Measurements from ENCODE around the gene PRSS27.

PRSS27 gene

DNA sequence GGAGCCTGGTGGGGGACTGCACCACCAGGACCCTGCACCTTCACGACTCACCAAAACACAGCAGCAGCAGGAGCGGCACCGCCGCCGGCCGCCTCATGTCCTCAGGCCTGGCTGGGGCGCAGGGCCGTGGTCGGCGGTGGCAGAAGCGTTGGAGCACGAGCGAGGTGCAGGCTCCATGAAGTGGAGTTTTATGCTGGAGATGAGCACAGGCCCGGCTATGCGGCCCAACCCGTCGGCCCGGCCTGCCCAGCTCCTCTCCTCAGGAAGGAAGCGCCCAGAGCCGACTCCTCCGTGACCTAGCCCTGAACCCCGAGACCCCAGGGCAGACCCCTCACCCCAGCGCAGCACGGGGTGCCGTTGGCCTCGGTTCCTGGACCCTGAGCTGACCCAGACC, at the start of gene PRSS27:
PRSS27 (minus strand) TSS at position 161 of the 394 bp plus-strand sequence; CDS start at position 97, 64 bp downstream.
- no peak for DNase-seq (ENCODE audit: low spot score)

DNA sequence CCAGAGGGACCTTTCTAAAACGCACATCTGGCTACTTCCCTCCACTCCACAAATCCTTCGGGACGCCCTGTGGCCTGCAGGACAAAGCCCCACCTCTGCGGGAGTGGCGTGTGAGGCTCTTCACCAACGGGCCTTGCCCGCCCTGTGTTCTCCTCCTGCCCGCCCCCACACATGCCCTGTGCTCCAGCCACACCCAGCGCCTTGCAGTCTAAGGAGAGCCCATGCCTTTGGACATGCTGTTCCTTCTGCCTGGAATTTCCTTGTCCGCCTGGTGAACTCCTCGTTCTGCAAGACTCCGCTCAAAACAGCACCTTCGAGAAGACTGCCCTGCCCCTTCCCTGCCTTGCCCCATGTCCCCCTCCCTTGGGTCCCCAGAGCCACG, 49.6 kb upstream of the PRSS27 start:
- peak; percentile 16 for DNase-seq (ENCODE audit: low spot score)

DNA sequence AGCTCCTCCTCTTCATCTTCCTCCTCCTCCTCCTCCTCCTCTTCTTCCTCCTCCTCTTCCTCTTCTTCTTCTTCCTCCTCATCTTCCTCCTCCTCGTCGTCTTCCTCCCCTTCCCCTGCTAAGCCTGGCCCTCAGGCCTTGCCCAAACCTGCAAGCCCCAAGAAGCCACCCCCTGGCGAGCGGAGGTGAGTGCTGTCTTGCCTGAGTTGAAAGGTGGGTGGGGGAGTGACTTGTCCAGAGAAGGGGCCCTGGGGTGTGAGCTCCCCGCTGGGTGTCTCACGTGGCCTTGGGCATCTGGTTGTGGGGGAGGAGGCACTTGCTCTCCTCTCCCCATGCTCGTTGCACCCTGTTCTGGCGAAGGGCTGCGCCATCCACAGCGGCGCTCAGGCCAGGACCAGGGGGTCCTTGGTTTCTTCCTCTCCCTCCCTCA, 49.1 kb upstream of the PRSS27 start:
- no peak for DNase-seq (ENCODE audit: low spot score)

DNA sequence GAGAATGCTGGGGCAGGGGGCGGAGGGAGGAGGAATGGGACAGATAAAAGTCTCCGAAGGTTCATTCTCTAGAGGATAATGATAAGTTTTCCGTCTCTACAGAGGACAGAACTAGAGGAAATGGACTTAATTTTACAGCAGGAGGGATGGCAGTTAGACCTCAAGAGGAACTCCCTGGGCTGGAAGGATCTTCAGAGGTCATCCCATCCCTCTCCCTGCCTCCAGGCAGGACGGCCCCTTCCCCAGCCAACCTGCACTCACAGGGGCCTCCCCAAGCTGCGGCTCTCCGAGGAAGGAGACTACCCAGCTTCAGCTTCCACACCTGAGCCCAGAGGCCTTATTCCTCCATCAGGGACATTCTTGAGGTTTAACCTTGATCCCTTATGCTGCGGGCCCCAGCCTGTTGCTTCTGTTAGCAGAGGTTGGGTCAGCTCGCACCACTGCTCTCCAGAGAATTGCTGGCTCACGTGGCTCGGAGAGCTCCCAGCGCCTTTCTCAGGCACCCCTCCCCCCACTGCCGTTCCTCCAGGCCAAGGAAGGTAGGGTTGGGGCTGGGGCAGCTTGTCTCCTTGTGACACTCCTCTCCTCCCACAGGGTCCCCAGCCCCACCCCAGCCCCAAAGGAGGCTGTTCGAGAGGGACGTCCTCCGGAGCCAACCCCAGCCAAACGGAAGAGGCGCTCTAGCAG, 48.5 kb upstream of the PRSS27 start:
- no peak for DNase-seq (ENCODE audit: low spot score)

DNA sequence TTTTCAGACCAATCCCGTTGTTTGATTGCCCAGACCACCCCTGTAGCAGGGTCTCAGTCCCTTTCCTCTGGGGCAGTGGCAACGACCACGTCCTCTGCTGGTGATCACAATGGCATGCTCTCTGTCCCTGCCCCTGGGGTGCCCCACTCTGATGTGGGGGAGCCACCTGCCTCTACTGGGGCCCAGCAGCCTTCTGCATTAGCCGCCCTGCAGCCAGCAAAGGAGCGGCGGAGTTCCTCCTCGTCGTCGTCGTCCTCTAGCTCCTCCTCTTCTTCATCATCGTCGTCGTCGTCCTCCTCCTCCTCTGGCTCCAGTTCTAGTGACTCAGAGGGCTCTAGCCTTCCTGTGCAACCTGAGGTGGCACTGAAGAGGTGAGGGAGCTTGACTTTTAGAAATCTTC, 47.9 kb upstream of the PRSS27 start:
- DNase-seq (ENCODE audit: low spot score) = no peak

DNA sequence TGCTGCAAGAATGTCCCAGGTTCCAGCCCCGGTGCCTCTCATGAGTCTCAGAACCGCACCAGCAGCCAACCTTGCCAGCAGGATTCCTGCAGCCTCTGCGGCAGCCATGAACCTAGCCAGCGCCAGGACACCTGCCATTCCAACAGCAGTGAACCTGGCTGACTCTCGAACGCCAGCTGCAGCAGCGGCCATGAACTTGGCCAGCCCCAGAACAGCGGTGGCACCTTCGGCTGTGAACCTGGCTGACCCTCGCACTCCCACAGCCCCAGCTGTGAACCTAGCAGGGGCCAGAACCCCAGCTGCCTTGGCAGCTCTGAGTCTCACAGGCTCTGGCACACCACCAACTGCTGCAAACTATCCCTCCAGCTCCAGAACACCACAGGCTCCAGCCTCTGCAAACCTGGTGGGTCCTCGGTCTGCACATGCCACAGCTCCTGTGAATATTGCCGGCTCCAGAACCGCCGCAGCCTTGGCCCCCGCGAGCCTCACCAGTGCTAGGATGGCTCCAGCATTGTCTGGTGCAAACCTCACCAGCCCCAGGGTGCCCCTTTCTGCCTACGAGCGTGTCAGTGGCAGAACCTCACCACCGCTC, 47.2 kb upstream of the PRSS27 start:
- DNase-seq (ENCODE audit: low spot score) = no peak

DNA sequence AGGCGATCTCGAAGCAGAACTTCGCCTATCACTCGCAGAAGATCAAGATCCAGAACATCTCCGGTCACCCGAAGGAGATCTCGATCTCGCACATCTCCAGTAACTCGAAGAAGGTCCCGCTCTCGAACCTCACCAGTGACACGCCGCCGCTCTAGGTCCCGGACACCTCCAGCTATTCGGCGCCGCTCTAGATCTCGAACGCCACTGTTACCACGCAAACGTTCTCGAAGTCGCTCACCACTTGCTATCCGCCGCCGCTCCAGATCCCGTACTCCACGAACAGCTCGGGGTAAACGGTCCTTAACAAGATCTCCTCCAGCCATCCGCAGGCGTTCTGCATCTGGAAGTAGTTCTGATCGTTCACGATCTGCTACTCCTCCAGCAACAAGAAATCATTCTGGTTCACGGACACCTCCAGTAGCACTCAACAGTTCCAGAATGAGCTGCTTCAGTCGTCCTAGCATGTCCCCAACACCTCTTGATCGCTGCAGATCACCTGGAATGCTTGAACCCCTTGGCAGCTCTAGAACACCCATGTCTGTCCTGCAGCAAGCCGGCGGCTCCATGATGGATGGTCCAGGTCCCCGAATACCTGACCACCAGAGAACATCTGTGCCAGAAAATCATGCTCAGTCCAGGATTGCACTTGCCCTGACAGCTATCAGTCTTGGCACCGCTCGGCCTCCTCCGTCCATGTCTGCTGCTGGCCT, 46.6 kb upstream of the PRSS27 start:
- no peak for DNase-seq (ENCODE audit: low spot score)

DNA sequence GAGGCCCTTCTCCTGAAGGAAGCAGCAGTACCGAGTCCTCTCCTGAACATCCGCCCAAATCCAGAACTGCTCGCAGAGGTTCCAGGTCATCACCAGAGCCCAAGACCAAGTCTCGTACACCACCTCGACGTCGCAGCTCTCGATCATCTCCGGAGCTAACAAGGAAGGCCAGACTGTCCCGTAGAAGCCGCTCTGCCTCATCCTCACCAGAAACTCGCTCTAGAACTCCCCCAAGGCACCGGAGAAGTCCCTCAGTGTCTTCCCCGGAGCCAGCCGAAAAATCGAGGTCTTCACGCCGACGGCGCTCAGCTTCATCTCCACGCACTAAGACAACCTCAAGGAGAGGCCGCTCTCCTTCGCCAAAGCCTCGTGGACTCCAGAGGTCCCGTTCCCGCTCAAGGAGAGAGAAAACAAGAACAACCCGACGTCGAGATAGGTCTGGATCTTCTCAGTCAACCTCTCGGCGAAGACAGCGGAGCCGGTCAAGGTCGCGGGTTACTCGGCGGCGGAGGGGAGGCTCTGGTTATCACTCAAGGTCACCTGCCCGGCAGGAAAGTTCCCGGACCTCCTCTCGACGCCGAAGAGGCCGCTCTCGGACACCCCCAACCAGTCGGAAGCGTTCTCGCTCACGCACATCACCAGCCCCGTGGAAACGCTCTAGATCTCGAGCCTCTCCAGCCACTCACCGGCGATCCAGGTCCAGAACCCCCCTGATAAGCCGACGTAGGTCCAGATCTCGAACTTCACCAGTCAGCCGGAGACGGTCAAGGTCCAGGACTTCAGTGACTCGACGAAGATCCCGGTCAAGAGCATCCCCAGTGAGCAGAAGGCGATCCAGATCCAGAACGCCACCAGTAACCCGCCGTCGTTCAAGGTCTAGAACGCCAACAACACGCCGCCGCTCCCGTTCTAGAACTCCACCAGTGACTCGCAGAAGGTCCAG, 45.7 kb upstream of the PRSS27 start:
- DNase-seq (ENCODE audit: low spot score) = no peak

DNA sequence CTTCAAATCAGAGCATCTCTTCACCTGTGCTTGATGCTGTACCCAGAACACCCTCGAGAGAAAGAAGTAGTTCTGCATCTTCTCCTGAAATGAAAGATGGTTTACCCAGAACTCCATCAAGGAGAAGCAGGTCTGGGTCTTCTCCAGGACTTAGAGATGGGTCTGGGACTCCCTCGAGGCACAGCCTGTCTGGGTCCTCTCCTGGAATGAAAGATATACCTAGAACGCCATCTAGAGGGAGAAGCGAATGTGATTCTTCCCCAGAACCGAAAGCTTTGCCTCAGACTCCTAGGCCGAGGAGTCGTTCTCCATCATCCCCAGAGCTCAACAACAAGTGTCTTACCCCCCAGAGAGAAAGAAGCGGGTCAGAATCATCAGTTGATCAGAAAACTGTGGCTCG, 44.7 kb upstream of the PRSS27 start:
- no peak for DNase-seq (ENCODE audit: low spot score)

DNA sequence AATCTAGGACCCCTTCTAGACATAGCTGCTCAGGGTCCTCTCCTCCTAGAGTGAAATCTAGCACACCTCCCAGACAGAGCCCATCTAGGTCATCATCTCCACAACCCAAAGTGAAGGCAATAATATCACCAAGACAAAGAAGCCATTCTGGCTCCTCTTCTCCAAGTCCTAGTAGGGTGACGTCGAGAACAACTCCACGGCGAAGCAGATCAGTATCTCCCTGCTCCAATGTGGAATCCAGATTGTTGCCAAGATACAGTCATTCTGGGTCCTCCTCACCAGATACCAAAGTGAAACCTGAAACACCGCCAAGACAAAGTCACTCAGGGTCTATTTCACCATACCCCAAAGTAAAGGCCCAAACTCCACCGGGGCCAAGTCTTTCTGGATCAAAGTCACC, 43.1 kb upstream of the PRSS27 start:
- DNase-seq (ENCODE audit: low spot score) = no peak

DNA sequence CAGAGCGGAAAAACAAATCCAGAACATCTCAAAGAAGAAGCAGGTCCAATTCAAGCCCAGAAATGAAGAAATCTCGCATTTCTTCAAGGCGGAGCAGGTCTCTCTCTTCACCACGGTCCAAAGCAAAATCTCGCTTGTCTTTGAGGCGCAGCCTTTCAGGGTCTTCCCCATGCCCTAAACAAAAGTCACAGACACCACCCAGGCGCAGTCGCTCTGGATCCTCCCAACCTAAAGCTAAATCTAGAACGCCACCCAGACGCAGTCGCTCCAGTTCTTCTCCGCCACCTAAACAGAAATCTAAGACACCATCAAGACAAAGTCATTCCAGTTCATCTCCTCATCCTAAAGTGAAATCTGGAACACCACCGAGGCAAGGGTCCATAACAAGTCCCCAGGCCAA, 42.7 kb upstream of the PRSS27 start:
- no peak for DNase-seq (ENCODE audit: low spot score)

DNA sequence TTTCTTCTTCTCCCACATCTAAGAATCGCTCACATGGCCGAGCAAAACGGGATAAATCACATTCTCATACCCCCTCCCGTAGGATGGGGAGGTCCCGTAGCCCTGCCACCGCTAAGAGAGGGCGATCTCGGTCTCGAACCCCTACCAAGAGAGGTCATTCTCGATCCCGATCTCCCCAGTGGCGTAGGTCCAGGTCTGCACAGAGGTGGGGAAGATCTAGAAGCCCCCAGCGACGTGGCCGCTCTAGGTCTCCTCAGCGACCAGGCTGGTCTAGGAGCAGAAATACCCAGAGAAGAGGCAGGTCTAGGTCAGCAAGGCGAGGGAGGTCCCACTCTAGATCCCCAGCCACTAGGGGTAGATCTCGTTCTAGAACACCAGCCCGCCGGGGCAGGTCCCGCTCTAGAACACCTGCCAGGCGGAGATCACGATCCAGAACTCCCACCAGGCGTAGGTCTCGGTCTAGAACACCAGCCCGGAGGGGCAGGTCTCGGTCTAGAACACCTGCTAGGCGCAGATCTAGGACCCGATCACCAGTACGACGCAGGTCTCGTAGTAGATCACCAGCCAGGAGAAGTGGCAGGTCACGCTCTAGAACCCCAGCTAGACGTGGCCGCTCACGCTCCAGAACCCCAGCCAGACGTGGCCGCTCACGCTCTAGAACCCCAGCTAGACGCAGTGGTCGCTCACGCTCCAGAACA, 42.0 kb upstream of the PRSS27 start:
- DNase-seq (ENCODE audit: low spot score) = no peak

DNA sequence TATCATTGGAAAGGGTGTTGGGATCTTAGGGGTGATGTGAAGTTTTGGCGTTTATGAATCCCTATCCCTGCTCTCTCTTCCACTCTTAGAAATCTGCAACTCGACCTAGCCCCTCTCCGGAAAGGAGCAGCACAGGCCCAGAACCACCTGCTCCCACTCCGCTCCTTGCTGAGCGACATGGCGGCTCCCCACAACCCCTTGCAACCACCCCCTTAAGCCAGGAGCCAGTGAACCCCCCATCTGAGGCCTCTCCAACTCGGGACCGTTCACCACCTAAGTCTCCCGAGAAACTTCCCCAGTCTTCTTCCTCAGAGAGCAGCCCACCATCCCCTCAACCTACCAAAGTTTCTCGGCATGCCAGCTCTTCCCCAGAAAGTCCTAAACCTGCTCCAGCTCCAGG, 41.4 kb upstream of the PRSS27 start:
- no peak for DNase-seq (ENCODE audit: low spot score)

DNA sequence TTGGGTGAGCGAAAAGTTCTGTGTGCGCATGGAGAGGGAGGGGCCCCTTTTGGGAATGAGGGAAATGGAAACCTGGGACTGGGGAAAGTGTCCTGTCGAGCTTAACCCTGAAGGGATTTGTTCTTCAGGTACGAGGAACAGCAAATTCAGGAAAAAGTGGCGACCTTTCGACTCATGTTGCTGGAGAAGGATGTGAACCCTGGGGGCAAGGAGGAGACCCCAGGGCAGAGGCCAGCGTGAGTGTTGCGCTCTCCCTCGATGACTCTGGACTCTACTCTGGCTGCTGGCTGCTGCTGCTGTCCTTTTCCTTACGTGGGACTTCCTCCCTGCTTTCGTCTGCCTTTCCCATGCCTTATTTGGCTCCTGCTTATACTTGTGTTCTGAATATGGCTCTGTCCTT, 37.3 kb upstream of the PRSS27 start:
- DNase-seq (ENCODE audit: low spot score) = no peak

DNA sequence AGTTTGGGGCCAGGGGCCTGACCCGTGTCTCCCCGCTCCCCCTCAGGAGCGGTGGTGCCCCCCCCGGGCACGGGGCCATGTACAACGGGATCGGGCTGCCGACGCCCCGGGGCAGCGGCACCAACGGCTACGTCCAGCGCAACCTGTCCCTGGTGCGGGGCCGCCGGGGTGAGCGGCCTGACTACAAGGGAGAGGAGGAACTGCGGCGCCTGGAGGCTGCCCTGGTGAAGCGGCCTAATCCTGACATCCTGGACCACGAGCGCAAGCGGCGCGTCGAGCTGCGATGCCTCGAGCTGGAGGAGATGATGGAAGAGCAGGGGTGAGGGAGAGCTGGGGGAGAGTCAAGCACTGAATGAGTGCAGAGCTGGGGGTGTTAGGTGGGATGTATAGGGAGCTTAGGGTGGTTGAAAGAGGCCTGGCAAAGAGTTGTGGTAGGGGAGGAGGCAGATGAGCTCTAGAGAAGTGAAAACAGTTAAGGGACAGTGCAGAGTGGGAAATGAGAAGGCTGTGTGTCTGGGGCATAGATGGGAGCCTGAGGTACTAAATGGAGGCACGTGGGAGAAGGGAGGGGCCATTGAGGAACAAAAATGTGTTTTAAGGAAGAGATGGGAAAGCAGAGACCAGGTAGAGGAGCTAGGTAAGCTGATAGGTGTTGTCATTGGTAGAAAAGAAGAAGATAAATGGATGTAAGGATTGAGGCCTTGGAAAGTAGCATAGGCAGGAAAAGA, 36.4 kb upstream of the PRSS27 start:
- DNase-seq (ENCODE audit: low spot score) = no peak

DNA sequence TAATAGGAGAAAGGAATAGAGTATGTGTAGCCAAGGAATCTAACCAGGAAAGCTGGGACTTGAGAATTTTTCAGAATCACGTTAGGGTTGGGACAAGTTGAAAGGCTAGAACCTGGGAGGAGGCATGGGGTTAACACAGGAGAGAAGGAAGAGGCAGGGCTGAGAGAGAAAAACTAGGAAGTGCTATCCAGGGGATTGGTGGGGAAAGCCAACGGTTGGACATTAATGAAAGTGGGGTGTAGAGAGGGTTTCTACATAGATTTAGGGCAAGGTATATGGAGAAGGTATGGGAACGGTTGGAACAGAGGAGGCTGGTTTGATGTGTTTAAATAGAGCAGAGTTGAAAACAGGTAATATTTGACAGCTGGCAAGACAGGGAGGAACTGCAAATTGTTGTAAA, 35.1 kb upstream of the PRSS27 start:
- no peak for DNase-seq (ENCODE audit: low spot score)

DNA sequence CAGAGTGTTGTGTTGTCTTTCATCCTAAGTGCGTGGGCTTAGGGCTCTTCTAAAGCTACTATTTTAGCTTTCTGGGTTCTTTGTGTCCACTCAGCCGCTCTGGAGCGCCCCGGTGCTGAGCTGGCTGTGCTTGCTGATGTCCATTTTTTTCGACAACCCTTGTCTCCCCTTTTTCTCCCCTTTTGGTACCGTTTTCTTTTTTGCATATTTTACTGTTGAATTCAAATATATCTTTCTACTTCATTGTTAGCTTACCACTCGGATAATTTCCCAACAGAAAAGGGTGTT, 33.7 kb upstream of the PRSS27 start:
- no peak for DNase-seq (ENCODE audit: low spot score)

DNA sequence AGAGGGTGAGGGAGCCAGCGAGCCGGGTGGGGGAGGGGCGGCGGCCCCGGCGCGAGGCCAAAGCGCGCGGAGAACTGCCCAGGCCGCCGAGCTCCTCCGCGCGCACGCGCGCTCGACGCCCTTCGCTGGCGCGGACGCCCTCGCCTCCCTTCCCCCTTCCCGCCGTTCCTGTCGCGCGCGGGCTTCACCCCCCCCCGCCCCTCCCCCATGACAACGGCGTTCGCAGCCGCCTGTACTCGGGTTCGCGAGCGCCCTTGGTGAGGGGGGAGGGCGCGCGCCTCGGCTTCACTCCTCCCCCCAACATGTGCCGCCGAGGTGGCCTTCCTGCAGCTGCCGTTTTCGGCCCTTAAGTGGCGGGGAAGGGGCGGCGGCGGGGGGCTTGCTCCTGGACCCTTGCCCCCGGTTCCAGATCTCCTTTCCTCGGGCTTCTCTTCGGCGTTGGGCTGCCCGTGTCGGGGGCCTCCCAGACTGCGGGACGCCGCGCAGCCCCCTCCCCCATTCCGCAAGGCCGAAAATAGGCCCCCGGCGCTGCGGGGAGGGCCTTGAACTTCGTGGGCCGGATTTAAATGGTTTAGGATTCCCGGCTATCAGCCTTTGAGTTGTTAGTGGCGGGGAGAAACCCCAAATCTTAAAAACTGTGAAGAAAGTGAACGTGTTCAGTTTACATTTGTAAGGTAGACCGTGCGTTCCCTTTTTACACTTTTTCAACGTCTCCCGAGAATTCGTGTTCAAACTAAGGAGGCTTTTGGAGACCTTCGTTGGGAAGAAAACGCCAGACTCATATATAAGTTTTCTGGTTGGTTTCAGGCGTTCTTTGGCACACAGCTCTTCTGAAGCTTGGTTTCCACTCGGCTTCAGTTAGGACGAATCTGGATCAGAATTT, 33.1 kb upstream of the PRSS27 start:
- peak; percentile 84 for DNase-seq (ENCODE audit: low spot score)

DNA sequence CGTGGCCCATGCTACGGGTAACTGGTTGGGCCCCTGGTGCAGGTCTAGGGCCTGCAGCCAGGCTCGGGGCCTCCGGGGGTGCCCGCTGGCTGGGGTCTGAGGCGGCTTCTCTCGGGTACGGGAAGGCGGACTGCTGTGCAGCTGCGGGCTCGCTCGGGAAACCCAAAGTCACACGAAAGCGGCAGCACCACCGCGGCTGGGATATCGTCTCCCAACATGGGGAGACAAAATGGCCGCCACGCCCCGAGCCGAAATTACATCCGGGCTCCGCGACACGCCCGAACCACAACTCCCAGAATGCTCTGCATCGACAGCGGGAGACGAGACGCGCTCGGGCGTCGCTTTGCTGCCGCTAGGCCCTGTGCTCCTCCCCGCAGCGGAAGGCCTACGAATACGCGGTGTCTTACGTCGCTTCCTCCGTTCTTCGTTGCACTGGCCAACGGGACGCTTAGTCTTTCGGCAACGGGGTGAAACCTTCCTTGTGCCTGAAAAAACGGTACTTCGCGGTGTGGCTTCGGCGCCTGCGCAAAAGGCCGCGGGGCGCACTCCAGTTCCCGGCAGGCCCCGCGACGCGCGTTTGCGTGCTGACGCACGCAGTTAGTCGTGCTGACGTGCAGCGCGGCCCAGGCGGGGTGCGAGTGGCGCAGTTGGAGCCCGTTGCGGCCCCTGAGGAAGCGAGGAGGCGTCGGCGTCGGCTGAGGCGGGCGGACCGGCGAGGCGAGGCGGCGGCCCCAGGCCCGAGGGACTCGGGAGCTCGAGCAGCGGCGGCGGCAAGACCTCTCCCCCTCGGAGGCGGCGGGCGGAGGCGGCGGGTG, 32.2 kb upstream of the PRSS27 start, which contains the start of gene SRRM2:
SRRM2 (plus strand) TSS at position 604 of the 815 bp plus-strand sequence. CDS start 3,727 bp downstream, outside the sequence.
- DNase-seq (ENCODE audit: low spot score) = peak; percentile 97

Measured in hematopoietic multipotent progenitor cell treated with erythropoietin and hydrocortisone succinate and interleukin-3 and kit ligand, for 15 days (in vitro differentiated cells).